ENCODE measurements around the gene POGLUT2. TPM values are rescaled to one million over a fixed set of nuclear protein-coding genes. Genes with fewer than 3 reads are reported as not detected.

Gene POGLUT2
- total RNA-seq, 1 donor from 2014 or later, result 16.8 TPM

- no peaks in the 10 kb centered on the region for H4K20me1 ChIP-seq (ENCODE audit: insufficient read depth, low read length)
- Mint-ChIP-seq H3K27ac (ENCODE audit: unreplicated experiment) (no peak overlapping the region), H3K9me3 (ENCODE audit: unreplicated experiment) (peaks cover 3% of the 10 kb centered on the region), H3K4me1 (ENCODE audit: low read depth, unreplicated experiment) (no peaks in the 10 kb centered on the region), H3K27me3 (ENCODE audit: low read depth, unreplicated experiment) (peaks cover 11% of the 10 kb centered on the region), H3K36me3 (ENCODE audit: low read depth, unreplicated experiment) (no peaks in the 10 kb centered on the region), H3K4me3 (ENCODE audit: unreplicated experiment) (no peak overlapping the region)
- DNase-seq (ENCODE audit: low read depth), result no peak
- H3K4me3 ChIP-seq (ENCODE audit: insufficient read depth, low read depth, low read length), result no peak overlapping the region
- H3K27ac ChIP-seq (ENCODE audit: low read depth, low read length), result no peak overlapping the region
- no peaks in the 10 kb centered on the region for H3K9me3 ChIP-seq (ENCODE audit: insufficient read depth, low read depth, low read length)
- H3K9ac ChIP-seq (ENCODE audit: low read length), result no peak overlapping the region
- no peak overlapping the region for H2AFZ ChIP-seq (ENCODE audit: low read depth, low read length)
- no peaks in the 10 kb centered on the region for H3K36me3 ChIP-seq (ENCODE audit: insufficient read depth, low read length)
- no peaks in the 10 kb centered on the region for H3K79me2 ChIP-seq (ENCODE audit: insufficient read depth, low read length)
- H3K4me2 ChIP-seq (ENCODE audit: low read length), result no peak overlapping the region
- TF ChIP-seq CTCF (IDR thresholded peaks at IDR 0.05; ENCODE audit: insufficient read depth, low read depth, low read length), result no peak
- no peak for TF ChIP-seq EZH2 (IDR thresholded peaks at IDR 0.05; ENCODE audit: insufficient read depth, low read length)
- peaks cover 11% of the 10 kb centered on the region for H3K27me3 ChIP-seq (ENCODE audit: insufficient read depth, low read length)
- no peaks in the 10 kb centered on the region for H3K4me1 ChIP-seq (ENCODE audit: insufficient read depth, low read length)
- no peak for FAIRE-seq
Observed at GRCh38 chr13:102742506-102742905, 56.3 kb downstream of the POGLUT2 start.

GRCh38 chr13:102742101-102742500 is 56.7 kb downstream of the POGLUT2 start:
- H3K4me3 Mint-ChIP-seq (ENCODE audit: unreplicated experiment), result no peak overlapping the region
- no peaks in the 10 kb centered on the region for H3K36me3 Mint-ChIP-seq (ENCODE audit: low read depth, unreplicated experiment)
- FAIRE-seq, result no peak
- no peaks in the 10 kb centered on the region for H3K79me2 ChIP-seq (ENCODE audit: insufficient read depth, low read length)
- DNase-seq (ENCODE audit: low read depth), result no peak
- no peak overlapping the region for H3K4me3 ChIP-seq (ENCODE audit: insufficient read depth, low read depth, low read length)
- no peak overlapping the region for H2AFZ ChIP-seq (ENCODE audit: low read depth, low read length)
- H3K27ac ChIP-seq (ENCODE audit: low read depth, low read length), result no peak overlapping the region
- peaks cover 11% of the 10 kb centered on the region for H3K27me3 Mint-ChIP-seq (ENCODE audit: low read depth, unreplicated experiment)
- H3K9ac ChIP-seq (ENCODE audit: low read length), result no peak overlapping the region
- H3K27ac Mint-ChIP-seq (ENCODE audit: unreplicated experiment), result no peak overlapping the region
- H3K36me3 ChIP-seq (ENCODE audit: insufficient read depth, low read length), result no peaks in the 10 kb centered on the region
- TF ChIP-seq CTCF (IDR thresholded peaks at IDR 0.05; ENCODE audit: insufficient read depth, low read depth, low read length) (no peak), EZH2 (IDR thresholded peaks at IDR 0.05; ENCODE audit: insufficient read depth, low read length) (no peak)
- H3K9me3 ChIP-seq (ENCODE audit: insufficient read depth, low read depth, low read length), result no peaks in the 10 kb centered on the region
- H3K9me3 Mint-ChIP-seq (ENCODE audit: unreplicated experiment), result peaks cover 3% of the 10 kb centered on the region
- no peaks in the 10 kb centered on the region for H3K4me1 ChIP-seq (ENCODE audit: insufficient read depth, low read length)
- no peak overlapping the region for H3K4me2 ChIP-seq (ENCODE audit: low read length)
- no peaks in the 10 kb centered on the region for H3K4me1 Mint-ChIP-seq (ENCODE audit: low read depth, unreplicated experiment)
- no peaks in the 10 kb centered on the region for H4K20me1 ChIP-seq (ENCODE audit: insufficient read depth, low read length)
- peaks cover 11% of the 10 kb centered on the region for H3K27me3 ChIP-seq (ENCODE audit: insufficient read depth, low read length)

Other genes with a start within 250 kb of the POGLUT2 start
- 36.5 and 37.6 TPM in 2 replicates for gene TPP2, start 202.0 kb downstream of the POGLUT2 start, total RNA-seq
- gene METTL21C, start 103.9 kb downstream of the POGLUT2 start, total RNA-seq, result not detected in 2 replicates
- 5.7 and 5.8 TPM in 2 replicates for gene TEX30, start 25.2 kb downstream of the POGLUT2 start, total RNA-seq
- 13.3 and 18.7 TPM in 2 replicates for gene BIVM, start 143 bp upstream of the POGLUT2 start, total RNA-seq
- gene ERCC5, start 47.1 kb upstream of the POGLUT2 start, total RNA-seq, result 42.9 and 51.4 TPM in 2 replicates